Stomach (tissue), 9 donors: ENCODE measurements around the gene XXYLT1. TPM values are rescaled to one million over a fixed set of nuclear protein-coding genes. Genes with fewer than 3 reads are reported as not detected.

Source experiments
- DNase-seq, 2 donors: peaks; one replicate each; pipeline versions ENCODE4 v3.0.0 to v3.0.0-alpha.2; 2013 to 2019
- H3K27ac ChIP-seq, 5 donors: fragments of 200-600 bp in 4 of 5; sonication (generic) in 4 of 5; one replicate each; pipeline ENCODE4 v1.5.1; 2013 to 2019; ENCODE audit warnings: mild to moderate bottlenecking in 1 of 5, moderate library complexity in 1 of 5
- H3K27me3 ChIP-seq, 3 donors: fragments of 200-600 bp; sonication (generic); one replicate each; pipeline ENCODE4 v1.5.1; 2017 to 2019; ENCODE audit warnings: mixed run types in 1 of 3
- H3K36me3 ChIP-seq, 4 donors: fragments of 200-600 bp; sonication (generic); 1 replicate in 3 of 4; 2 replicates in 1 of 4; pipeline ENCODE4 v1.5.1; 2016 to 2019
- H3K4me1 ChIP-seq, 4 donors: fragments of 200-600 bp; sonication (generic); one replicate each; pipeline ENCODE4 v1.5.1; 2016 to 2019
- H3K4me3 ChIP-seq, 4 donors: fragments of 200-600 bp; sonication (generic) in 3 of 4; one replicate each; pipeline ENCODE4 v1.5.1; 2016 to 2019; ENCODE audit warnings: mild to moderate bottlenecking in 1 of 4
- H3K9me3 ChIP-seq, 4 donors: fragments of 200-600 bp; sonication (generic); one replicate each; pipeline ENCODE4 v1.5.1; 2016 to 2019
- CTCF ChIP-seq, 7 experiments: fragments of 450-650 bp in 4 of 7; fragments of 200-600 bp in 3 of 7; sonication (generic) in 3 of 7; IDR thresholded peaks; one replicate each; pipeline ENCODE4 v1.5.1; 2016 to 2019; ENCODE audit warnings: antibody characterized with exemption in 7 of 7, control low read depth in 2 of 7, mild to moderate bottlenecking in 1 of 7
- EP300 ChIP-seq: sonication (generic); formaldehyde crosslinking; IDR thresholded peaks from one replicate; pipeline ENCODE4 v1.6.1; 2017; ENCODE audit warnings: antibody characterized with exemption
- POLR2A ChIP-seq, 4 donors: fragments of 450-650 bp; IDR thresholded peaks; one replicate each; pipeline ENCODE4 v1.6.1; 2016; ENCODE audit warnings: antibody characterized with exemption in 4 of 4, control low read depth in 2 of 4, mild to moderate bottlenecking in 1 of 4, moderate library complexity in 1 of 4
- POLR2AphosphoS5 ChIP-seq, 3 donors: sonication (generic); formaldehyde crosslinking; IDR thresholded peaks; one replicate each; pipeline ENCODE4 v1.6.1; 2016; ENCODE audit warnings: antibody characterized with exemption in 3 of 3
- WGBS, 5 donors: extraction: QIAGEN DNeasy Blood & Tissue Kit in 3 of 5; methylation state at CpG; one replicate each; pipeline versions ENCODE4 v1.1.5 to v1.1.7; 2013 to 2018; 5-methylcytosine and 5-hydroxymethylcytosine counted together
- intact Hi-C: fragments of 100-400 bp; cut with DNase I; formaldehyde crosslinking; loops from one replicate; pipeline ENCODE4 v1.15.1; 2023; ENCODE audit warnings: low total_unique reads
- polyA plus RNA-seq, 3 donors: library from polyadenylated mRNA; stranded (reverse); fragments of 200-250 nt; gene quantifications; one replicate each; pipeline ENCODE4 v1.2.3, GENCODE V29; 2013
- total RNA-seq, 5 donors: library from RNA; depleted of rRNA; stranded (reverse); fragments of >200 nt; gene quantifications; one replicate each; pipeline versions ENCODE4 v1.1.0 to v1.2.3, GENCODE V29; 2014 to 2016
- donor health status: healthy with polysubstance abuse.
- donor health status: Bipolar disorder and iron deficiency.
- donor health status: healthy.

The XXYLT1 gene
- total and polyA plus RNA-seq, 8 donors: 2.1 to 41.5 (median 11.4) TPM; not detected in 1

DNA sequence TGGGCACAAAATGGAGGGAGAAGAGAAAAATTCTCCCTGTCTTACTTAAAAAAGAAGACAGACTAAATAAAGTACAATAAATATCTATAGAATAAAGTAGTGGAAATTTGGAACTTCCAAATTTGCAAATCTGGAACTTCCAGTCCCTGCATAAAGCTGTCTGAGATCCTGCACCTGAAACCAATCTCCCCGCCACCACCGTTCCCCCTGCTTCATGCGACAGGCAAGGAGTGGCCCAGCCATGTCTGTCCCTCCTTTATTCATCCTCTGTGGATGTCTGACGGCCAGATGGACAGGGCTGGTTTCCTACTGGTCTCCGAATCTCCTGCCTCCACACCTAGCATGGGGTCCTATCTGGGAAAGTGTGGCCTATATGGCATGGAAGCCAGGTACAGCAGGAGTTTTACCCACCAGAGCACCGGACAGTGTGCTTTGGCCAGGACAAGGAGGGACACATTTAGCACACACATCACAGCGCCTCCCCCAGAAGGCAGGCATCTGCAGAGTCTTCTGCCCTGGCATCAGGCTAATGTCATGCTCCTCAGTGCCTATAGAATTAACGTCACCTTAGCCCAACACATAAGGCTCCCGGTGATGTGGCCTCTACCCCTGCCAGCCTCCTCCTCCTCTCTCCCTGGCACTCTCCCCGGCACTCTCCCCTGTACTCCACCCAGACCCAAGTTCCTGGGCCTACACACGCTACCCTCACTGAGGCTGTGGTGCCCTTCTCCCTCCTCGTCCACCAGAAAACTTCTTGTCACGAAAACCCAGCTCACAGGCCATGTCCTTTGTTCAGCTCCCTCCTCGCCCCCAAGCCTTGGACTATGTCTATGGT, 170.8 kb downstream of the XXYLT1 start:
- intact Hi-C loops: no loop called here
- H3K4me1 ChIP-seq: peaks cover 0 to 14% (median 9%) of the 10 kb centered on the region in 4 donors
- no peak overlapping the region for H3K4me3 ChIP-seq
- no peaks in the 10 kb centered on the region for H3K27me3 ChIP-seq
- DNase-seq: no peak
- TF ChIP-seq POLR2AphosphoS5 (IDR thresholded peaks at IDR 0.05) (no peak), POLR2A (IDR thresholded peaks at IDR 0.05) (no peak), CTCF (IDR thresholded peaks at IDR 0.05) (no peak), EP300 (no peak)
- H3K9me3 ChIP-seq: no peaks in the 10 kb centered on the region
- H3K27ac ChIP-seq: peak overlapping the region in 3 of 5 donors; percentile 33 to 70 (median 48)
- no peaks in the 10 kb centered on the region for H3K36me3 ChIP-seq
- WGBS, 5 donors: 88 to 96% (median 93%) methylated on average over 14 of the region's 14 CpGs

DNA sequence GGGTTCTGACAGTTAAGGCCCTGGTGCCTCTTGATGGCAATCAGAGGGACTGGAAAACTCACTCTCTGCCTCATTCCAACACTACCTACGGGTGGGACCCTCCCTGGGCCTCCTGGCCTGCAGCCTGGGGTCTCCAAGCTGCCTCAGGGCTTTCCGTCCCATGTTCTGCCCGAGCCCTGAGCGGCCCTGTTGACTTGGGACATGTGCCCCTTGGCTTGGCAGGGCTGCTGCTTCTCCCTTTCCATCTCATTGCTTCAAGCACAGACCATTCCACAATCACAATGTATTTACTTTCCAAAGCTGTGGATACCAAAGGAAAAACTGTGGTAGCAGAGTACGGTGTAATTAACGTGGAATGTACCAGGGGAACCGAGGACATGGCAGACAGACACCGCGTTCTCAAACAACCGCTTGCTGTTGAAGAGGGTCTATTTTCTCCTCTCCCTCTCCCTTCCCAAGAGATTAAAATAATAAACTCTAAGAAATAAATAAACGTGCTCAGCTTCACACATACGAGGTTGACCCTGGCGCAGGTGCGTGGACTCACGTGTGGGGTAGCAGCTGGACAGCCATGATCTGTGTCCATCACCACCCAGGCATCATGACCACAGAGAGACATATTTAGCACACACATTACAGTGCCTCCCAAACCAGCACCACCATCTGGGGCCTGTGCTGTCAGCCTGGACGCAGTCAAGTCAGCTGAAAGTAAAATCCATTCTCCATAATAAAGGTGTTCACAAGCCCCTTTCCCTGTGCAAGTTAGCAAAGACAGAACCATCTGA, 172.0 kb downstream of the XXYLT1 start:
- Histone ChIP-seq H3K27me3 (no peaks in the 10 kb centered on the region), H3K36me3 (no peaks in the 10 kb centered on the region), H3K9me3 (no peaks in the 10 kb centered on the region), H3K4me1 (peaks cover 0 to 14% (median 9%) of the 10 kb centered on the region in 4 donors), H3K27ac (no peak overlapping the region), H3K4me3 (no peak overlapping the region)
- no peak for TF ChIP-seq CTCF (IDR thresholded peaks at IDR 0.05)
- no peak for TF ChIP-seq POLR2AphosphoS5 (IDR thresholded peaks at IDR 0.05)
- TF ChIP-seq EP300: no peak
- no peak for TF ChIP-seq POLR2A (IDR thresholded peaks at IDR 0.05)
- DNase-seq: no peak
- intact Hi-C loops: no loop called here
- WGBS, 5 donors: 85 to 94% (median 90%) methylated on average over 16 of the region's 16 CpGs

- no peak for DNase-seq
- no peak overlapping the region for H3K27ac ChIP-seq
- intact Hi-C loops: no loop called here
- H3K27me3 ChIP-seq: no peaks in the 10 kb centered on the region
- H3K9me3 ChIP-seq: no peaks in the 10 kb centered on the region
- peaks cover 0 to 6% (median 2%) of the 10 kb centered on the region in 4 donors for H3K4me1 ChIP-seq
- TF ChIP-seq POLR2AphosphoS5 (IDR thresholded peaks at IDR 0.05): no peak
- no peak for TF ChIP-seq EP300
- TF ChIP-seq CTCF (IDR thresholded peaks at IDR 0.05): no peak
- TF ChIP-seq POLR2A (IDR thresholded peaks at IDR 0.05): no peak
- H3K4me3 ChIP-seq: no peak overlapping the region
- WGBS, 5 donors: 72 to 82% (median 79%) methylated on average over 22 of the region's 22 CpGs
- no peaks in the 10 kb centered on the region for H3K36me3 ChIP-seq
Observed at GRCh38 chr3:195097331-195098255, 173.4 kb downstream of the XXYLT1 start.
